Ascending aorta (tissue), 2 donors: Measurements from ENCODE around the gene TPX2. TPM values are rescaled to one million over a fixed set of nuclear protein-coding genes. Genes with fewer than 3 reads are reported as not detected.

ENCODE experiments used
- DNase-seq, 2 donors: peaks; one replicate each; pipeline ENCODE4 v3.0.0-alpha.2; 2019; ENCODE audit warnings: low spot score in 2 of 2
- H3K27ac ChIP-seq, 2 donors: fragments of 200-600 bp; sonication (generic); one replicate each; pipeline ENCODE4 v1.5.1; 2016 to 2017; ENCODE audit warnings: mild to moderate bottlenecking in 1 of 2
- H3K27me3 ChIP-seq: fragments of 200-600 bp; sonication (generic); one replicate; pipeline ENCODE4 v1.5.1; 2017
- H3K36me3 ChIP-seq, 2 donors: fragments of 200-600 bp; sonication (generic); one replicate each; pipeline ENCODE4 v1.5.1; 2016
- H3K4me1 ChIP-seq, 2 donors: fragments of 200-600 bp; sonication (generic); one replicate each; pipeline ENCODE4 v1.5.1; 2016 to 2017; ENCODE audit warnings: mild to moderate bottlenecking in 1 of 2
- H3K4me3 ChIP-seq, 2 donors: fragments of 200-600 bp; sonication (generic); one replicate each; pipeline ENCODE4 v1.5.1; 2016 to 2017; ENCODE audit warnings: mild to moderate bottlenecking in 1 of 2
- H3K9me3 ChIP-seq, 2 donors: fragments of 200-600 bp; sonication (generic); one replicate each; pipeline ENCODE4 v1.5.1; 2016
- intact Hi-C: fragments of 100-400 bp; cut with DNase I; formaldehyde crosslinking; loops from one replicate; pipeline ENCODE4 v1.15.1; 2023
- total RNA-seq: library from RNA; depleted of rRNA; stranded (reverse); fragments of >200 nt; gene quantifications from one replicate; pipeline ENCODE4 v1.1.0, GENCODE V29; 2016
- TF ChIP-seq, protein P1 (sequence below), 3 experiments: fragments of 200-600 bp in 2 of 3; fragments of 450-650 bp in 1 of 3; sonication (generic) in 2 of 3; IDR thresholded peaks; one replicate each; pipeline ENCODE4 v1.5.1; 2016 to 2019; ENCODE audit warnings: antibody characterized with exemption in 3 of 3, mild to moderate bottlenecking in 1 of 3, moderate library complexity in 1 of 3

Gene TPX2
- total RNA-seq, 1 donor from 2014 or later = not detected

DNA sequence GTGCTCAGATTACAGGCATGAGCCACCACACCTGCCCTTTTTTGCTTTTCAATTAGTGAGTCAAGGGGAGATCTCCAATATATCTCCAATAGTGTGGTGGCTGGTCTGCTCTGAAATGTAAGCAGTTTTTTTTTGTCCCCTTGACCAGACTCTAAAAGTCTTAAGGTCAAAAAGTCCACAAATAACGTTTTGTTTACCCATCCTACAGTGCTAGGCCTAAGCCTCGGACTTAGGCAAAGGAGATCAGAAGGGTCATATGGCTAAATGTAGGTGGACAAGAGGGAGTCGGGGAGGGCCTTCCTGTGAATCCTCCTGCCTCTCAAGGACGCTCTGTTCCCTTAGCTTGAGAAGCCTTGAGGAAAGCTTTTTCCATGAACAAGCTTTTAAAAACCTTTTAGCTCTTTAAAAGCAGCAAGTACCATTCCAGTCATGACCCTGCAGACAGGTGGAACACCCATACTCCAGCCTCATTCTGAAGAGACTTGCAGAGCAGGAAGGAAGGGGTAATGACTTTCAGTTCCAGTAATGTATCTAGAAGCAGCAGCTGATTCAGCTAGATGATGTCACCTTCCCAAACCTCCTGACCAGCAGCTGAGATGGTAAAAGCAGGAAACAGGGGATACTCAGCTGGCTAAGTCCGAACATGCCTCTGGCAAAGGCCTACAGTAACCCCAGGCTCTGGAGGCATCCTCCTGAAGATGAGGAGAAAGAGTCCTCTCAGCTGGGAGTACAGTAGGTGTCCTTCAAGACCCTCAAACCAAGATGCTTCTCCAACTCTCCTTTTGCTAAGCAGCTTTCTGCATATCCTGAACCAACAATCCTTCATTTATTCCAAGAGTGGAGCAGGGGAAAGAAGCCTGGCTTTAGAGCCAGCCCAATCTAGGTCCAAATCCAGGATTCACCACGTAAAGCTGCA lies 40.0 kb upstream of the TPX2 start:
- Histone ChIP-seq H3K4me3 (no peak overlapping the region), H3K27ac (peak overlapping the region; percentile 86 to 96), H3K9me3 (no peaks in the 10 kb centered on the region), H3K36me3 (peaks cover 6 to 9% of the 10 kb centered on the region in 2 donors), H3K4me1 (peaks cover 19 to 61% of the 10 kb centered on the region in 2 donors), H3K27me3 (no peaks in the 10 kb centered on the region)
- intact Hi-C loops = loop anchor here (1.0 to 2.0 kb wide), 3 partner anchors 13 to 28 kb away; partner anchors contain the start of gene BCL2L1
- DNase-seq = peak; percentile 69 to 91
- TF ChIP-seq, protein P1, sequence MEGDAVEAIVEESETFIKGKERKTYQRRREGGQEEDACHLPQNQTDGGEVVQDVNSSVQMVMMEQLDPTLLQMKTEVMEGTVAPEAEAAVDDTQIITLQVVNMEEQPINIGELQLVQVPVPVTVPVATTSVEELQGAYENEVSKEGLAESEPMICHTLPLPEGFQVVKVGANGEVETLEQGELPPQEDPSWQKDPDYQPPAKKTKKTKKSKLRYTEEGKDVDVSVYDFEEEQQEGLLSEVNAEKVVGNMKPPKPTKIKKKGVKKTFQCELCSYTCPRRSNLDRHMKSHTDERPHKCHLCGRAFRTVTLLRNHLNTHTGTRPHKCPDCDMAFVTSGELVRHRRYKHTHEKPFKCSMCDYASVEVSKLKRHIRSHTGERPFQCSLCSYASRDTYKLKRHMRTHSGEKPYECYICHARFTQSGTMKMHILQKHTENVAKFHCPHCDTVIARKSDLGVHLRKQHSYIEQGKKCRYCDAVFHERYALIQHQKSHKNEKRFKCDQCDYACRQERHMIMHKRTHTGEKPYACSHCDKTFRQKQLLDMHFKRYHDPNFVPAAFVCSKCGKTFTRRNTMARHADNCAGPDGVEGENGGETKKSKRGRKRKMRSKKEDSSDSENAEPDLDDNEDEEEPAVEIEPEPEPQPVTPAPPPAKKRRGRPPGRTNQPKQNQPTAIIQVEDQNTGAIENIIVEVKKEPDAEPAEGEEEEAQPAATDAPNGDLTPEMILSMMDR (IDR thresholded peaks at IDR 0.05) = no peak

DNA sequence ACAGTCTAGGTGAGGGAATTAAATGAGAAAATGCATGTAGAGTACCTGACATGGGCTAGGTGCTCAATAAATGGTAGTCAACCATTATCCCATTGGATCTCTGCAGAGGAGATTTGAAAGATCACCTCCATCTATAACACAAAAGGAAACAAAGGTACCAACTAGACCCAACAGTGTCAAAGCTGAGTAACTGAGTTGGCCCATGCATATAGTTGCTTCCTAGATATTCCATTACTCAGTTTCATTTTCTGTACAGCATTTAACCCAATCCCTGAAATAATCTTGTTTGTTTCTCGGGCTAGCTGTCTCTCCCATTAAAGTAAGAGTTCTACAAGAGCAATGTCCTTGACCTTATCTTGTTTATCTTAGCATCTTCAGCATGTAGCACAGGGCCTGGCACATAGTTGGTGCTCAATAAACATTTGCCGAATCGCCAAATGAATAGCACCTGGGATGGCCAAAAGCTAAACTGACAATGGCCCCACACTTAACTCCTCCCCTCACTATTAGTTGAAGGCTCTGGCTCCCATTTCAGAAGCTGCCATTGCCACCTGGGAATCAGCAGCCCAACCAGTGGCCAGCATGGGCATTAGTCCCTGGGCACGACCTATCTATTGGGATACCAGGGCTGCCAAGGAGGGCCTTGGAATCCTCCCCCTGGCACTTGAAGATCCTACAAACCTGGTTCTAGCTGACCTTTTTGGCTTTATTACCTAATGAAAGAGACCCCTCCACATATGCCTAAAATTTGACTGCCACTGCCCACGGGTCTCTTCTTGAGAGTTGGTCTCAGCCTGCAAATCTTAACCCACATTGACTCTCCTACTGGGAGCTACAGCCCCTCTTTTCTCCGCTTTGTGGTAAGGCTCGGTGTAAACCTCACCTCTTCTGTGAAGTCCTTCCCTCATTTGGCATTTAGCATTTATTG lies 39.0 kb upstream of the TPX2 start:
- Histone ChIP-seq H3K4me3 (no peak overlapping the region), H3K4me1 (peaks cover 19 to 67% of the 10 kb centered on the region in 2 donors), H3K27me3 (no peaks in the 10 kb centered on the region), H3K36me3 (peaks cover 6 to 9% of the 10 kb centered on the region in 2 donors), H3K9me3 (no peaks in the 10 kb centered on the region), H3K27ac (peak overlapping the region; percentile 86 to 96)
- TF ChIP-seq, protein P1 (IDR thresholded peaks at IDR 0.05) = no peak
- DNase-seq = no peak
- intact Hi-C loops = loop anchor here (1.0 to 2.0 kb wide), 3 partner anchors 12 to 29 kb away; partner anchors contain the start of gene BCL2L1

DNA sequence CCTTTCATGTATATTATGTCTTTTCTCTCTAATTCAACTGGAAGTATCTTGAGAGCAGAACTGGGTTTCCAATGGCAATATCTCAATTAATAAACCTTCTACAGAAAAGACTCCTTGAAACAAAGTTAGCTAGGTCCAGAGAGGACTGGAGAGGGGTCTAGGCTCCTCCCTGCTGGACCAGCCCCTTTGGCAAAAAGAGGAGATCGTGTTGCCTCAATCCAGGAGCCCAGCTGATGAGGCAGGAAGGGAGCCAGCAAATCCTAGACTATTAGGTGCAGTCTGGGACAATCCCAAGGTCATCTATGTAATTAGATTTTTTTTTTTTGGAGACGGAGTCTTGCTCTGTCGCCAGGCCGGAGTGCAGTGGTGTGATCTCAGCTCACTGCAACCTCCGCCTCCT lies 38.3 kb upstream of the TPX2 start:
- no peak overlapping the region for H3K4me3 ChIP-seq
- H3K27me3 ChIP-seq = no peaks in the 10 kb centered on the region
- peaks cover 7 to 15% of the 10 kb centered on the region in 2 donors for H3K36me3 ChIP-seq
- no peaks in the 10 kb centered on the region for H3K9me3 ChIP-seq
- H3K4me1 ChIP-seq = peaks cover 21 to 65% of the 10 kb centered on the region in 2 donors
- no peak for DNase-seq
- peak overlapping the region; percentile 86 to 96 for H3K27ac ChIP-seq
- TF ChIP-seq, protein P1 (IDR thresholded peaks at IDR 0.05) = no peak
- intact Hi-C loops = no loop called here

DNA sequence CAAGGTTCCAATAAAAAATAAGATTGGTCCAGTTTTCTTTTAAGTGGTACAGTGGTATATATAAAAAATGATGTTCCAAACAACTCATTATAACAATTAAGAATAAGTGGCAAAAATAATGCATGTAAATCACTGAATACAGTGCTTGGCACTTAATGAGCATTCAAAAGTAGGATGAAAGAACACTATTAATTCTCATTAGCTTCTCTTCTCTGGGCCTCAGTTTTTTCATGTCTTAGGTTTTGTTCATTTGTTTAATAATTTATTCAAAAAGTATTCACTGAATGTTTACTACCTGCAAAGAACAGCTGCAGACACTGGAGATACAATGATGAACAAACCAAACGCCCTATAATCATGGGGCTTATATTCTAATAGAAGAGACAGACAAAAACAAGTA lies 37.5 kb upstream of the TPX2 start:
- Histone ChIP-seq H3K9me3 (no peaks in the 10 kb centered on the region), H3K4me1 (peaks cover 20 to 69% of the 10 kb centered on the region in 2 donors), H3K4me3 (no peak overlapping the region), H3K27ac (peak overlapping the region; percentile 86 to 96), H3K27me3 (no peaks in the 10 kb centered on the region), H3K36me3 (peaks cover 12 to 19% of the 10 kb centered on the region in 2 donors)
- intact Hi-C loops = no loop called here
- no peak for DNase-seq
- TF ChIP-seq, protein P1 (IDR thresholded peaks at IDR 0.05) = no peak
